Ascending aorta (tissue), 2 donors: ENCODE results near the gene MAN1A2. TPM values are rescaled to one million over a fixed set of nuclear protein-coding genes. Genes with fewer than 3 reads are reported as not detected.

Source experiments
- DNase-seq, 2 donors: peaks; one replicate each; pipeline ENCODE4 v3.0.0-alpha.2; 2019; ENCODE audit warnings: low spot score in 2 of 2
- H3K27ac ChIP-seq, 2 donors: fragments of 200-600 bp; sonication (generic); one replicate each; pipeline ENCODE4 v1.5.1; 2016 to 2017; ENCODE audit warnings: mild to moderate bottlenecking in 1 of 2
- H3K27me3 ChIP-seq: fragments of 200-600 bp; sonication (generic); one replicate; pipeline ENCODE4 v1.5.1; 2017
- H3K36me3 ChIP-seq, 2 donors: fragments of 200-600 bp; sonication (generic); one replicate each; pipeline ENCODE4 v1.5.1; 2016
- H3K4me1 ChIP-seq, 2 donors: fragments of 200-600 bp; sonication (generic); one replicate each; pipeline ENCODE4 v1.5.1; 2016 to 2017; ENCODE audit warnings: mild to moderate bottlenecking in 1 of 2
- H3K4me3 ChIP-seq, 2 donors: fragments of 200-600 bp; sonication (generic); one replicate each; pipeline ENCODE4 v1.5.1; 2016 to 2017; ENCODE audit warnings: mild to moderate bottlenecking in 1 of 2
- H3K9me3 ChIP-seq, 2 donors: fragments of 200-600 bp; sonication (generic); one replicate each; pipeline ENCODE4 v1.5.1; 2016
- CTCF ChIP-seq, 3 experiments: fragments of 200-600 bp in 2 of 3; fragments of 450-650 bp in 1 of 3; sonication (generic) in 2 of 3; IDR thresholded peaks; one replicate each; pipeline ENCODE4 v1.5.1; 2016 to 2019; ENCODE audit warnings: antibody characterized with exemption in 3 of 3, mild to moderate bottlenecking in 1 of 3, moderate library complexity in 1 of 3
- intact Hi-C: fragments of 100-400 bp; cut with DNase I; formaldehyde crosslinking; loops from one replicate; pipeline ENCODE4 v1.15.1; 2023
- total RNA-seq: library from RNA; depleted of rRNA; stranded (reverse); fragments of >200 nt; gene quantifications from one replicate; pipeline ENCODE4 v1.1.0, GENCODE V29; 2016

Gene MAN1A2
- total RNA-seq, 1 donor from 2014 or later: 25.4 TPM

DNA sequence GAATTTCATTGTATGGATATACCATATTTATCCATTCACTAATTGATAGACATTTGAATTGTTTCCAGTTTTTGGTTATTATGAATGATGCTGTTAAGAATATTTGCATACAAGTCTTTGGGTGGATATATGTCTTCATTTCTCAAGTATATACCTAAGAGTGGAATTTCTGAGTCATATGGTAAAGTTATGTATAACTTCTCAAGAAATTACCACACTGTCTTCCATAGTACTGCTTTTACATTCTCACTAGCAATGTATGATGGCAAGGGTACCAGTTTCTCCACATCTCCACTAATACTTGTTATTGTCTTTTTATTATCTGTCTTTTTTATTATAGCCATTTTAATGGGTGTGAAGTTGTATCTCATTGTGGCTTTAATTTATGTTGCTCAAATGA, 164.0 kb downstream of the MAN1A2 start:
- intact Hi-C loops: no loop called here
- no peak for DNase-seq
- H3K27ac ChIP-seq: no peak overlapping the region
- no peaks in the 10 kb centered on the region for H3K9me3 ChIP-seq
- H3K27me3 ChIP-seq: no peaks in the 10 kb centered on the region
- H3K36me3 ChIP-seq: no peaks in the 10 kb centered on the region
- peaks cover 0 to 6% of the 10 kb centered on the region in 2 donors for H3K4me1 ChIP-seq
- no peak for TF ChIP-seq CTCF (IDR thresholded peaks at IDR 0.05)
- no peak overlapping the region for H3K4me3 ChIP-seq

GRCh38 chr1:117534995-117535467, 167.8 kb downstream of the MAN1A2 start:
- H3K9me3 ChIP-seq: no peaks in the 10 kb centered on the region
- H3K27ac ChIP-seq: no peak overlapping the region
- DNase-seq: no peak
- intact Hi-C loops: loop anchor here (1.0 to 5.0 kb wide), 3 partner anchors 72 to 224 kb away; partner anchors contain the start of gene TENT5C
- no peak overlapping the region for H3K4me3 ChIP-seq
- TF ChIP-seq CTCF (IDR thresholded peaks at IDR 0.05): peak; percentile 55 to 76 (median 57)
- no peaks in the 10 kb centered on the region for H3K36me3 ChIP-seq
- no peaks in the 10 kb centered on the region for H3K4me1 ChIP-seq
- no peaks in the 10 kb centered on the region for H3K27me3 ChIP-seq

DNA sequence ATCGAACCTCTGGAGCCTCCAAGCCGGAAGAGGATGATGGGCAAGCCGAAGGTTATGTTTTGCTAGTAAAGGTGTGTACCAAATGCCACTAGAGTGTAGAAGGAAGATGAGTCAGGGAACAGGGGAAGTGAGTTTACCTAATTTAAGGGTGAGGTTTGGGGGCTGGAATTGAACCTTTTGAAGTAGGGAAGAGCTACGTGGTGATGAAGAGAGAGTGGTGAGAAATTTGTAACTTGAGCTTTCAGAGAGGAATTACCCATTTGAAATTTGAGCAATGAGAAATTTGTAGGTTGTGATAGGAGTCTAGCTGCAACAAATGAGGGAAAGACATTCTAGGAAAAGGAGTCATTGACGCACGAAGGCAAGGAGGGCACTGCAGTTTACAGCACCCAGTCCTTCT, 168.6 kb downstream of the MAN1A2 start:
- H3K9me3 ChIP-seq: no peaks in the 10 kb centered on the region
- no peaks in the 10 kb centered on the region for H3K4me1 ChIP-seq
- no peak overlapping the region for H3K4me3 ChIP-seq
- H3K27me3 ChIP-seq: no peaks in the 10 kb centered on the region
- H3K36me3 ChIP-seq: no peaks in the 10 kb centered on the region
- no peak overlapping the region for H3K27ac ChIP-seq
- intact Hi-C loops: loop anchor here (1.0 to 5.0 kb wide), 3 partner anchors 71 to 223 kb away; partner anchors contain the start of gene TENT5C
- DNase-seq: no peak
- no peak for TF ChIP-seq CTCF (IDR thresholded peaks at IDR 0.05)

DNA sequence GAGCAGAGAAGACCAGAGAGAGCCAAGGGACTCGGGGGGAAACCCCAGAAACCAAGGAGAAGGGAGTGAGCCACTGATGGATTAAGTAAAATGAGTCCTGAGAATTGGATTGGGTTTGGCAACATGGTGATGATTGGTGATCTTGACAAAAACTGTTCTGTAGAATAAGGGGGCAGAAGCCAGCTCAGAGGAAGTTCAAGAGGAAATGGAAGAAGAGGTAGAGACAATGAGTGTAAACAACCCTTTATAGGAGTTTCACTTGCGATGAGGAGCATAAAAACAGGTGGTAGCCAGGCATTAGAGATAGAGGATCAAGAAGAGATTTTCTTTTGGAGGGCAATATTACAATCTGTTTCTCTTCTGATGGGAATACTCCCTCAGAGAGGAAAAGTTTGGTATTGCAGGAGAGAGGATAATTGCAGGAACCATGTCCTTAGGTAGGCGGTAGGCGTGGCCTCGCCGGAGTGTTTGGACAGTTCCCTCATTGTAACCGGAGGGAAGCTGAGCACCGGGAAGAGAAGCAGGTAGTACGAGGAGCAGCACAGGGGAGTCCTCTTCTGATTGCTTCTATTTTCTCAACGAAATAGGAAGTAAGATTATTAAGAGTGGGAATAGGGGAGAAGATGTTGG, 170.2 kb downstream of the MAN1A2 start:
- intact Hi-C loops: loop anchor here (5.0 kb wide), 1 partner anchor 70 kb away; the partner anchor contains the start of gene TENT5C
- no peak for TF ChIP-seq CTCF (IDR thresholded peaks at IDR 0.05)
- no peaks in the 10 kb centered on the region for H3K9me3 ChIP-seq
- no peak for DNase-seq
- H3K36me3 ChIP-seq: no peaks in the 10 kb centered on the region
- no peaks in the 10 kb centered on the region for H3K4me1 ChIP-seq
- H3K4me3 ChIP-seq: no peak overlapping the region
- H3K27me3 ChIP-seq: no peaks in the 10 kb centered on the region
- H3K27ac ChIP-seq: no peak overlapping the region

DNA sequence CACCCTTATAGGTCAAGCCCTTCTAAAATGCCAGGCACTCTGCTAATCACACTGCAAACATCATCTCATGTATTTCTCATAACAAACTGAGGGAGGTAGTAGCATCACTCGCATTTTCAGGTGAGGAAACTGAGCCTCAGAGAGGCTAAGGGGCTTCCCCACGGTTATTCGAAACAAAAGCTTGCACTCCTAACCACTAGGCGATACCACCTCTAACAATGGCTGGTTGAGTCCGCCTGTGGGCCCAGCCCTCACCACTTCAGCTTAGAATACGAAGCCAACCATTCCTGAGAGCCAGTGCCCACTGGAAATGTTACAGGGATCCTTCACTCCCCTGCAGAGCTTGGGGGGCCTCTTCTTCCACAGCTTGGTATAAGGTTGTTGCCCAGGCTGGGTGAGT, 173.3 kb downstream of the MAN1A2 start:
- Histone ChIP-seq H3K27ac (no peak overlapping the region), H3K27me3 (no peaks in the 10 kb centered on the region), H3K4me1 (no peaks in the 10 kb centered on the region), H3K4me3 (no peak overlapping the region), H3K36me3 (no peaks in the 10 kb centered on the region), H3K9me3 (no peaks in the 10 kb centered on the region)
- TF ChIP-seq CTCF (IDR thresholded peaks at IDR 0.05): no peak
- DNase-seq: no peak
- intact Hi-C loops: no loop called here
